HG02981 (cell line): ENCODE results near the gene PLXNC1.

Experiments
- ATAC-seq: cut with Tn5 transposase; IDR thresholded peaks from one replicate; pipeline ENCODE4 v1.9.1; 2021; ENCODE audit warnings: mild to moderate bottlenecking, moderate library complexity; ENCODE audit not compliant: unreplicated experiment

PLXNC1 gene

DNA sequence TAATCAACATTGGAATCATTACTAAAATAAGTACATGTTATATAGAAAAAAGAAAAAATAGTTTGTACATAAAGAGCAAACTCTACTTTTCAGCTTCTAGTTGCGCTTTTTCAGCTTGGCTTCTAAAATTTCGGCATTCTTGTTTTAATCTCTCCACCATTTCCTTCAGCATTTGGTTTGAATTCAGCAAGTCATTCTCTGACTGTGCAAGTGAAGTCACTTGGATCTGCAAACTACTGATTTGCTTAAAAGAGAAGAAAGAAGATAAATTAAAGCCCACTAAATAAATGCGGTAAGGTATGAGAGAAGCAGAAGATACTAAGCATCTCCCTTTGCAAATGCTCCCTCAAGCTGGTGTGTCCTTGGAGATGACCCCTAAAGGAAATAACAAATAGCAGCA lies 185.0 kb downstream of the PLXNC1 start:
- ATAC-seq = no peak

DNA sequence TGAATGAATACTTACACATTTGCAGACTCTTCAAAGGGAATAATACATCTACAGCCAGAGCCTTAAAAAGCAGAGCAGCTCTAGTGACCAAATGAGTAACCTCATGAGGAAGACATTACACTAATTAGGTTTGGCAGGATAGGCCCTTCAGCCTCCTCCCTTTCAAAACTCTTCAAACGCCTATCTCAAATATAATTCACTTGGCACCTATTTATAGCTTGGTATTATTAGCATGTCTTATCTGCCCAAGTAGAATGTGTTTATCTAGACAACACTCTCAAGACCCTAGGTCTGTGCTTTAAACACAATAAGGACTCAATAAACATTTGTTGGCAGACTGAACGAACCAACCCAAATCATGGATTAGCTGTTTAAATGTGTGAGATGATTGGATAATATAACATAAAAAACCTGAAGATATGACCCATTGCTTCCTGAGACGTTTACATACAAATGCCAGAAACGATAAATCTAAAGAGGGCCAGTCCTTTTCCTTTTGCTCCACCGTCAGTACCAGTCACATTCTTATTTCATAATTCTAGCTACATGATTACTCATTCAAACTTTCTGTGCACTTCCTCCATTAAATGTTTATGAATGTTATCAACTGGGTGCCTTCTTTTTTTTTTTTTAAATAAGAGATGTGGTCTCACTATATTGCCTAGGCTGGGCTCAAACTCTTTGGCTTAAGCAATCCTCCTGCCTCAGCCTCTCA lies 188.0 kb downstream of the PLXNC1 start:
- ATAC-seq = no peak

DNA sequence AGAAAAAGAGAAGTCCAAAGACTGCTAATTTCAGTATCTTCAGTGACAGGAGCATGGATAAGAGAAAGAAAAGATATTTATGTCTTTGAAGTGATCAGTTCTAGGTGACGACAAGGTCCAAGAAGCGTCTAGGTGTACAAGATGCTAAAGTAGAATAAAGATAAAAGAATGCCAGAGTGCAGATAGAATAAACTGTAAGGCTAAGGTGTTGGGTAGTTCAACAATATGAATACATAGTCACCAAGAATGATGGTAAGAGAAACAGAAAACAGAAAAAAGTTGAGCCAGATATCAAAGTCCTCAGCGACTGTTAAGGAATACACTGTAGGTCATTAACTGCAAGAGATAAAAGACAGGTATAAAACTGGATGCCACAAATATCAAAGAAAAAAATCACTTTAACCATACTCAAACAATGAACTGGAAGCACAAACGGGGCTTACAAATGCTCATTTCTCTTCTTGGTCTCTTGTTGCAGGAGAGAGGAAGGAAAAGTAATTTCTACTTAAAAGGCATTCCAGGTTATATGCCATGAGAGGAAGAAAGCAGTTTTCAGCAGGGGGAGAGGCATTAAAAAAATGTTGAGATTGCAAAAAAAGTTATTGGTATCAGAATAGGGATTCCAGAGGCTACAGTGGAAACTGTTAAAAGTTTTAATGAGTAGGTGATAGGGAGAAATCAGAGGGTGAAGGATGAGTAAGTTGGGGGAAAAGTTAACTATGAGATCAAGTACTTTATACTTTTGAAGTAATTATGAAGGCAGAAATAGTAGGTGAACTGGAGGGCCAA lies 189.8 kb downstream of the PLXNC1 start:
- ATAC-seq = no peak

DNA sequence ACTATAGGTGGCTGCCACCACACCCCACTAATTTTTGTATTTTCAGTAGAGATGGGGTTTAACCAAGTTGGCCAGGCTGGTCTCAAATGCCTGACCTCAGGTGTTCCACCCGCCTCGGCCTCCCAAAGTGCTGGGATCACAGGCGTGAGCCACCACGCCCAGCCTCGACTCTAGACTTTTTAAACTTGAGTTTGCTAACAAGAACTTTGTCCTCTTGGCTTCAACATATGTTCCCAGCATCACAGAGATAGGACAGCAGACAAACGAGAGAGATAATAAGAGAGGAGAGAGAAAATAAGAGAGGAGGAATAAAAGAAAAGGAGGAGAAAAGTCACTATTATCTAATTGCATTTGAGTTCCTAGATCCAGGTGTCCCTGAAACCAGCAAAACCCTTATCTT lies 192.2 kb downstream of the PLXNC1 start:
- no peak for ATAC-seq

DNA sequence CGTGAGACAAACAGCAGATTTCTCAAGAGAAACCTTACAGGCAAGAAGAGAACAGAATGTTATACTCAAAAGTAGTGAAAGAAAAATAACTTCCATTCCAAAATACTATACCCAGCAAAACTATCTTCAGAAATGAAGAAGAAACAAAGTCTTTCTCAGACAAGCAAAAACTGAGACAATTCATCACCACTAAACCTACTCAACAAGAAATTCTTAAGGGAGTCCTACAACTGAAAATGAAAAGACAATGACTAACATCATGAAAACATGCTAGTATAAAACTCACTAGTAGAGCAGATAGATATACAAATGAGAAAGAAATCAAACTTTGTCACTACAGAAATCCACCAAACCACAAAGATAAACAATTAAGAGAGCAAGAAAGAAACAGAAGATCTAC lies 204.8 kb downstream of the PLXNC1 start:
- no peak for ATAC-seq
